GM18868 (cell line): ENCODE measurements around the gene C17orf75.
"Not testable (repeated sequence)": the region's sequence is repeated elsewhere in the genome, so short reads cannot be mapped to it uniquely, and the experiment has no call there.

Experiments used
- ATAC-seq: cut with Tn5 transposase; IDR thresholded peaks from one replicate; pipeline ENCODE4 v1.9.1; 2021; ENCODE audit warnings: mild to moderate bottlenecking, moderate library complexity; ENCODE audit not compliant: unreplicated experiment

Gene C17orf75

GRCh38 chr17:32341857-32342602, at the start of gene C17orf75:
TSS of gene C17orf75 (minus strand) at chr17:32342173. CDS start at chr17:32342139, 34 bp downstream.
- peak; percentile 74 for ATAC-seq

- ATAC-seq: no peak
These were observed 46.9 kb upstream of the C17orf75 start for GRCh38 chr17:32388613-32389459.

GRCh38 chr17:32388128-32388527, 46.2 kb upstream of the C17orf75 start:
- ATAC-seq: not testable (repeated sequence)

GRCh38 chr17:32386844-32387243, 44.9 kb upstream of the C17orf75 start:
- ATAC-seq: no peak

GRCh38 chr17:32385971-32386370, 44.0 kb upstream of the C17orf75 start:
- ATAC-seq: no peak

GRCh38 chr17:32385121-32385520, 43.1 kb upstream of the C17orf75 start:
- ATAC-seq: no peak

- ATAC-seq: no peak
These were observed 42.0 kb upstream of the C17orf75 start for GRCh38 chr17:32383926-32384434.

GRCh38 chr17:32382526-32383223, 40.7 kb upstream of the C17orf75 start:
- ATAC-seq: no peak

- no peak for ATAC-seq
These were observed 28.5 kb upstream of the C17orf75 start for GRCh38 chr17:32370426-32370825.

GRCh38 chr17:32361270-32361669, 19.3 kb upstream of the C17orf75 start:
- no peak for ATAC-seq

- no peak for ATAC-seq
These were observed 15.6 kb upstream of the C17orf75 start for GRCh38 chr17:32357615-32358014.

- no peak for ATAC-seq
These were observed 14.8 kb upstream of the C17orf75 start for GRCh38 chr17:32356750-32357149.

- no peak for ATAC-seq
These were observed 14.4 kb upstream of the C17orf75 start for GRCh38 chr17:32356378-32356743.

GRCh38 chr17:32355649-32356377, 13.8 kb upstream of the C17orf75 start:
- no peak for ATAC-seq

GRCh38 chr17:32352734-32353133, 10.8 kb upstream of the C17orf75 start:
- ATAC-seq: not testable (repeated sequence)

- no peak for ATAC-seq
These were observed 8.9 kb upstream of the C17orf75 start for GRCh38 chr17:32350666-32351418.

- ATAC-seq: peak; percentile 87
These were observed 8.1 kb upstream of the C17orf75 start, which contains the start of gene ZNF207 for GRCh38 chr17:32349854-32350665. TSS of gene ZNF207 (plus strand) at chr17:32350157. CDS start at chr17:32350286, 129 bp downstream.

GRCh38 chr17:32349503-32349853, 7.5 kb upstream of the C17orf75 start:
- no peak for ATAC-seq

GRCh38 chr17:32348483-32348800, 6.5 kb upstream of the C17orf75 start:
- ATAC-seq: no peak
